Stimulated activated CD4-positive, alpha-beta T cell treated with anti-CD3 and anti-CD28 coated beads, Interleukin-4, amount 100 ng/mL, for 1 hour (primary cell): ENCODE measurements around the gene RAD21L1.
"Not testable (repeated sequence)": the region's sequence is repeated elsewhere in the genome, so short reads cannot be mapped to it uniquely, and the experiment has no call there.

Experiments
- DNase-seq: peaks from one replicate; pipeline ENCODE4 v3.0.0-alpha.2; 2020

The RAD21L1 gene

DNA sequence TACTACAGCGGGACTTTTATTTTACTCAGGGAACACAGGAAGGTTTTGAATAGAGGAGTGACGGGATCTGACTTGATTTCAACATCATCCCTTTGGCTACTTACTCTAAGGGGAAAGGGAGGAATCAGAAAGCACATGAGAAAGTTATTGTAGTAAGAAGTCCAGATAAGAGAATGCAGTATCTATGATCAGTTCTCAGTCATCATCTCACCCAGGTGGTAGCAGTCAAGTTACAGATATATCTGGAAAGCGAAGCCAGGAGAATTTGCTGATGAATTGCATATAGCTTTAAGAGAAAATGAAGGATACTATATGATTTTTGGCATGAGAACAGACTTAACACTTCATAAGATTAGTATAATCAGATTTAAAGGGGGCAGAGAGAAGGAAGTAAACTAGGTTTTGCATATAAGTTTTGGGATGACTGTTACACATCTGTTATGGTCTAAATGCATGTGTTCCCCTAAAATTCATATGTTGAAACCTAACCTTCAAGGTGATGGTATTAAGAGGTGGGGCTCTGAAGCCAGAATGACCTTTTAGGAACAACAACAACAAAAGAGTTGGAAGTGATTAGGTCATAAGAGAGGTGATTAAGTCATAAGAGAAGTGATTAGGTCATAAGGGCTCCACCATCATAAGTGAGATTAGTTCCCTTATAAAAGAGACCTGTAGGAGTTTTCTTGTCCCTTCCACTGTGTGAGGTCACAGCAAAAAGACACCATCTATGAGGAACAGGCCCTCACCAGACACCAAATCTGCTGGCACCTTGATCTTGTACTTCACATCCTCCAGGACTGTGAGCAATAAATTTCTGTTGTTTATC lies 6.7 kb downstream of the RAD21L1 start:
- no peak for DNase-seq

GRCh38 chr20:1240549-1240948 lies 14.7 kb downstream of the RAD21L1 start:
- no peak for DNase-seq

DNA sequence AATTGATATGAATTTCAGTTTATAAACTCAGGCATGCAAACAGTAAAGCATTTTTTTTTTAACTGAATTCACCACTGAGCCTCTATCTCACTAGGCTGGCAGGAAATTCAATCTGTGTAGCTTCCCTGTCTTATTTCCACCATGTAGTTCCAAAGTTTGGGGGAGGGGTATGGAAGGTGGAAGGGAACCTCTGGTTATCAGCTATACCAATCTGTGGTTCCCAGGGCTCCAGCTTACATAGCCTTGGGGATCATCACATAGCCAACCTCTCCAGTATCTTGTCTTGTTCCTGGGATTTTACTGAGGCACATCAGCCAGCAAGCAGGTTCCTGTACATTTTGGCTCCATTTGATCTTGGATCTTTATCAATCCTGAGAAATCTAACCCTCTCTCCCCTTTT lies 15.6 kb downstream of the RAD21L1 start:
- DNase-seq, result no peak

GRCh38 chr20:1242099-1242498 lies 16.3 kb downstream of the RAD21L1 start:
- no peak for DNase-seq

DNA sequence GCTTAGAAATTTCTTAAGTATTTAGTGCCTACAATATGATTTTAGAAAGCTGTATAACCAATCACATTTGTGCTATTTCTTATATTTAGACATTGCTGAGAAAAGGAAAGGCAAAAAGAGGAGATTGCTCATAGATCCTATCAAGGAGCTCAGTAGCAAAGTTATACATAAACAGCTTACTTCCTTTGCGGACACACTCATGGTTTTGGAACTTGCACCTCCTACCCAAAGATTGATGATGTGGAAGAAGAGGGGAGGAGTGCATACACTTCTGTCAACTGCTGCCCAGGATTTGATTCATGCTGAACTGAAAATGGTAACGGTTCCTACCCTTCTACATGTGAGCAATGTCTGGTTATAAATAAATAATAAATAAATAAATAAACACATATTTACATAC lies 16.7 kb downstream of the RAD21L1 start:
- no peak for DNase-seq

DNA sequence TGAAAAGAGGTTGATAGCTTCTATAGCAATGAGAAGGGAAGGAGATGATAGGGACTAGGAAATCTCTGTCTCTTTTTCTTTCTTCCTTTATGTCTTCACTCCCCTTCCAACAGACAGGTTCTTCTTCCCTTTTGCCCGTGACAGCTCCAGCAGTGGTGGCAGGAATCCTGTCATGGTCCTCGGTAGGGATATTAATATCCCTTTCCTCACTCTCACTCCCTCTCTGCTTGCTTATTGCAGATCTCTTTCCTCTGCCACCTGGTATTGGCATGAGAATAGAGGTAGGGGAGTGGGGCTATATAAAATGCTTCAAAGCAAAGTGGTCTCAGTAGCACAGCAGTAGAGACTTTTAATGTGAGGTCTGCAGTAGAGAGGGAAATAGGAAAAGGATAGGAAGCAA lies 19.7 kb downstream of the RAD21L1 start:
- DNase-seq, result no peak

DNA sequence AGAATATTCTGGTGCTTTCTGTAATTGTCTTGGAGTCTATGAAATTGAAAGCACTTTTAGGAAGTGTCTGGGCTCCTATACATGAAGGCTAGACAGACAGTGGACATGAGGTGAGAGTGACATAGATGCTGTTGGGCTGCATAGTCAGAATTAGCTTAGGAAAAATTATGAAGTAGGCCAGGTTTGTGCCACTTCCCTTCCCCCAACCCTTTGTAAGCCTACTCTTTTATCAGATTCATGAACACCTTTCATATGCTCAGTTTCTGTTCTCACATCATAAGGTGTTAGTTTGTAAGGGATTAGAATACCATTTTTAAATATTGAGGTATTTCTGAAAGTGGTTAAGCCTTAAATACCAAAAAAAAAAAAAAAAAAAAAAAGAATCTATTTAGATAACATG lies 21.8 kb downstream of the RAD21L1 start:
- no peak for DNase-seq

DNA sequence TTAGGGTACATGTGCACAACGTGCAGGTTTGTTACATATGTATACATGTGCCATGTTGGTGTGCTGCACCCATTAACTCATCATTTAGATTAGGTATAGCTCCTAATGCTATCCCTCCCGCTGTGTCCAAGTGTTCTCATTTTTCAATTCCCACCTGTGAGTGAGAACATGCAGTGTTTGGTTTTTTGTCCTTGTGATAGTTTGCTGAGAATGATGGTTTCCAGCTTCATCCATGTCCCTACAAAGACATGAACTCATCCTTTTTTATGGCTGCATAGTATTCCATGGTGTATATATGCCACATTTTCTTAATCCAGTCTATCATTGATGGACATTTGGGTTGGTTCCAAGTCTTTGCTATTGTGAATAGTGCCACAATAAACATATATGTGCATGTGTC lies 24.4 kb downstream of the RAD21L1 start:
- DNase-seq, result not testable (repeated sequence)

- no peak for DNase-seq
Observed at GRCh38 chr20:1252416-1252815, 26.6 kb downstream of the RAD21L1 start.

GRCh38 chr20:1254254-1254653 lies 28.4 kb downstream of the RAD21L1 start:
- DNase-seq, result no peak

DNA sequence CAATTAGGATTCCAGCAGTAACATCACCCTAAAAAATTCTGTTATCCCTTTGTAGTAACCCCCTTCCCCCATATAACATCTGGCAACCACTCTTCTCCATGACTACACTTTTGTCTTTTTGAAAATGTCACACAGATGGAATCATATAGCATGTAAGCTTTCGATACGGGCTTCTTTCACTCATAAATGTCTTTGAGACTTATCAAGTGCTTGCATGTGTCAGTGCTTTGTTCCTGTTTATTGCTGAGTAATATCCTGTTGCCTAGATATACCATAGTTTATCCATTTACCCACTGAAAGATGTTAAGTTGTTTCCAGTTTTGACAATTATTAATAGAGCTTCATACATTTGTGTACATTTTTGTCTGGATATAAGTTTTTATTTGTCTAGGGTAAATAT lies 29.8 kb downstream of the RAD21L1 start:
- DNase-seq, result no peak

- no peak for DNase-seq
Observed at GRCh38 chr20:1263853-1264252, 38.0 kb downstream of the RAD21L1 start.

DNA sequence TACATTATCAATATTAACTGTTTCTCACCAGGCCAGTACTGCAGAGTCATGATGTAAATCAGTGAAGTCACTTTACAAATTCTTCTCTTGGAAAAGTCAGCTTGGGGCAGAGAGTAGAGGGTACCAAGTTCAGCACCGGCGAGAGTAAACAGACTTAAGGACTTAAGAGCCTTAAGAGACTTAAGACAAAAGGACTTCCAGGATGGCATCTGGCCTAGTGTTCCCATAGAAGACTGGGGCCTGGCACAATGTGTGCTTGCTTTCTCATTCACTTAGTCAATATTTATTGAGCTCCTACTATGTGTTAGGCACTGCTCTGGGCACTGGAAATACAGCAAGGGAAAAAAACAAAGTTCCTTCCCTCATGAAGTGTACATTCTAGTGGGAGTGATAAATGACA lies 38.9 kb downstream of the RAD21L1 start:
- no peak for DNase-seq

- DNase-seq, result no peak
Observed at GRCh38 chr20:1265226-1265915, 39.5 kb downstream of the RAD21L1 start.

- no peak for DNase-seq
Observed at GRCh38 chr20:1265916-1266166, 40.0 kb downstream of the RAD21L1 start.

DNA sequence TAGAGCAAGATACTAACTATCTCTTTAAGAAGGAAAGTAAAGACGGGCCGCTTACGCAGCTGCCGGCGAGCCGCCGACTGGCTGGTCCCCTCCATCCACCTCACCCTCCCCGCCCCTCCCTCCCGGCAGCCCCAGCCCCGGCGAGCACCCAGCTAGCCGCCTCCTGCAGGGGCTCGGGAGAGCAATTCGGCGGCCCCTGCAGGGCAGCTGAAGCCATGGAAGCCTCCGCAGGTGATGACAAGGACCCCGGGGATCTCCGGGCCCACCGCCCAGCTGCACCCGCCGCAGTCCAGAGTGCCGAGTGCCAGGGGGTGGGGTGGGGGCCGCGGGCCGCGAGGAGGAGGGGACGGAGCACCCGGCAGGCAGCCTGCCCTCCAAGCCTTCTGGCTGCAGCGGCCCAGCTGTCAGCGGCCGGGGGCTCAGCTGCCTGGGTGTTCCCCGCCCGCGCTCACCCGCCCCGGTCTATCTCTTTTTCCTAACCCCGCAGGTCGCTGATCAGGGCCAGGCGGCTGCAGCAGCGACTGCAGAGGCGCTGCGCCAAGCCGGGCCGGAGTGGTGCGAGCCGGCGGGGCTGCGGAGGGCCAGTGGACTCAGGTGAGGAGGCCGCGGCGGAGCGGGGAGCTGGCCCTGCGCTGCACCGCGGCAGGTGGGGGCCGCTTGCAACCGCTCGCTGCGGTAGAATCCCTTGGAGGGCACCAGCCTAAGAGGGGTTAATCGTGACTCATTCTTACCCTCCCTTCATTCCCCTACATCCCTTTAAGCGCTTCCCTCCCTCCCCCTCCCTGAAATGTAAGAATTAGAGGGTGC lies 40.5 kb downstream of the RAD21L1 start, which contains the start of gene SNPH:
Gene SNPH, plus strand, starts transcription at position 128 of the 807 bp plus-strand sequence. CDS start 29,946 bp downstream, outside the sequence.
- peak; percentile 74 for DNase-seq

GRCh38 chr20:1267161-1267560 lies 41.3 kb downstream of the RAD21L1 start:
- no peak for DNase-seq

- DNase-seq, result no peak
Observed at GRCh38 chr20:1267809-1268374, 42.0 kb downstream of the RAD21L1 start.

DNA sequence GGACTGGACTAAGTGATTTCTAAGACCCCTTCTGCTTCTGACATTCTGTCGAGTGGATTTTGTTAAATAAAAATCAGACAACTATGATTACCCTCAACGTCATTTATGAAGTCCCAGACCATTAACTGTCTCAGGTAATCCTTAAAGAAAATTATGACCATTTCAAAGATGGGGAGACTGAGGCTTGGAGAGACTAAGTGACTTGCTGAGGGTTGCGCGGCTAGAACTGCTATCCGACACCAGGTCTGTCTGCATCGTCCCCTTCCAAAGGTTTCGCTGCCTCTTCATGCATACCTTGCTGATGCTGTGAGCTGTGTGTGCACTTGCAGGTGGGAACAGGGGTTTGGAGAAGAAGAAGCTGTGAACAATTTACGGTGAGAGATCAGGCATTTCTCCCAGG lies 43.4 kb downstream of the RAD21L1 start:
- DNase-seq, result no peak

DNA sequence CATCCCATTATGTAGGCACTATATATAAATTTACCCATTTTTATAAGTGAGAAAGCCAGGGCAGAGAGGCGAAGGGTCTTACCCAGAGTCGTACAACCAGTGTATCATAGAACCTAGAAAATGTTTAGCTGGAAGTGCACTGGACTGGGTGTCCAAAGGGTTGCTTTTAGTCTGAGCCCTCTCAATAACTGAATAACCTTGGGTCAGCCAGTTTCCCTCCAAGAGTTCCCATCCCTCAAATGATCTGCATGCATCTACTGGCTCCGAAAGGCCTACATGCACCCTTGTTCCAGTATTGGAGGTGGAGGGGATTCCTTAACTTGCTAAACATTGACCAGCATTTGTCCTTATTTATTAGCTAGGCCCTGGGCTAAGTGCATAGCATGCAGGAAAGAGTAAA lies 44.0 kb downstream of the RAD21L1 start:
- no peak for DNase-seq

- no peak for DNase-seq
Observed at GRCh38 chr20:1272368-1273100, 46.7 kb downstream of the RAD21L1 start.

- no peak for DNase-seq
Observed at GRCh38 chr20:1273366-1273765, 47.5 kb downstream of the RAD21L1 start.
